GM12878 (cell line): Measurements from ENCODE around the gene FAM20B. TPM values are rescaled to one million over a fixed set of nuclear protein-coding genes. Genes with fewer than 3 reads are reported as not detected.

Experiments used
- ATAC-seq: fragments of 200-7000 bp; cut with Tn5 transposase; 3 replicates; pipeline ENCODE4 v1.9.1; 2020; ENCODE audit warnings: mild to moderate bottlenecking, moderate library complexity
- BruUV-seq: library from RNA; stranded (reverse); fragments of 400-500 nt; replicated peaks from 2 replicates; lab custom pipeline; 2021; lab: Mats Ljungman, UMichigan
- CTCF ChIA-PET: fragments of 300-600 bp; sonication (Branson Sonifier 250); formaldehyde crosslinking; extraction: SDS; loops from one replicate; lab custom pipeline; 2021; ENCODE audit warnings: inconsistent platforms; lab: Yijun Ruan, JAX
- POLR2A ChIA-PET: fragments of 350-600 bp; formaldehyde crosslinking; extraction: SDS; loops from one replicate; lab custom pipeline; 2021; ENCODE audit warnings: inconsistent platforms; lab: Charles Lee
- RAD21 ChIA-PET: fragments of 300-600 bp; sonication (Branson Sonifier 250); formaldehyde crosslinking; loops from one replicate; lab custom pipeline; 2023; ENCODE audit warnings: antibody characterized with exemption; ENCODE audit not compliant: unreplicated experiment; lab: Charles Lee
- SMC1A ChIA-PET: fragments of 300-600 bp; sonication (Branson Sonifier 250); formaldehyde crosslinking; loops from one replicate; lab custom pipeline; 2023; ENCODE audit not compliant: unreplicated experiment, uncharacterized antibody; lab: Charles Lee
- DNase-seq: peaks from one replicate; pipeline ENCODE4 v3.0.0-alpha.2; 2011; ENCODE audit warnings: low read depth, low spot score
- FAIRE-seq: peaks from 3 replicates; lab custom pipeline; 2011; peaks lifted over from hg19 to GRCh38; lab: Jason Lieb, UNC
- H2AFZ ChIP-seq: 2 replicates; pipeline ENCODE4 v1.6.0; 2011; ENCODE audit warnings: low read depth, low read length, control low read depth; ENCODE audit not compliant: control insufficient read depth
- H3K27ac ChIP-seq: 2 replicates; pipeline ENCODE4 v1.5.1; 2011; ENCODE audit warnings: control low read depth; ENCODE audit not compliant: control insufficient read depth, insufficient read depth
- H3K27me3 ChIP-seq, 2 experiments: replicated peaks in 1 of 2; 2 replicates each; pipeline versions ENCODE4 v1.6.0 to v1.6.1; 2011; ENCODE audit warnings: low read length in 1 of 2; ENCODE audit not compliant: control insufficient read depth in 2 of 2, insufficient read depth in 2 of 2
- H3K36me3 ChIP-seq, 2 experiments: 2 replicates each; pipeline ENCODE4 v1.5.1; 2011; ENCODE audit warnings: low read length in 1 of 2; ENCODE audit not compliant: control insufficient read depth in 2 of 2, insufficient read depth in 2 of 2
- H3K4me1 ChIP-seq: 2 replicates; pipeline ENCODE4 v1.6.1; 2011; ENCODE audit warnings: mild to moderate bottlenecking, low read length, moderate library complexity, mixed read lengths; ENCODE audit not compliant: control insufficient read depth, insufficient read depth
- H3K4me2 ChIP-seq: 2 replicates; pipeline ENCODE4 v1.6.0; 2011; ENCODE audit warnings: control low read depth; ENCODE audit not compliant: control insufficient read depth, insufficient read depth
- H3K4me3 ChIP-seq: fragments of 200-600 bp; sonication (generic); 2 replicates; pipeline ENCODE4 v1.5.1; 2016
- H3K79me2 ChIP-seq: 2 replicates; pipeline ENCODE4 v1.6.0; 2011; ENCODE audit warnings: low read length; ENCODE audit not compliant: control insufficient read depth, insufficient read depth
- H3K9ac ChIP-seq: 2 replicates; pipeline ENCODE4 v1.8.0; 2011; ENCODE audit warnings: low read length, control low read depth, mixed read lengths; ENCODE audit not compliant: control insufficient read depth, insufficient read depth
- H3K9me3 ChIP-seq: replicated peaks from 3 replicates; pipeline ENCODE4 v1.5.1; 2011; ENCODE audit warnings: mild to moderate bottlenecking, low read length; ENCODE audit not compliant: control insufficient read depth, insufficient read depth
- H4K20me1 ChIP-seq: 2 replicates; pipeline ENCODE4 v1.6.0; 2011; ENCODE audit not compliant: control insufficient read depth, insufficient read depth
- CEBPB ChIP-seq, 2 experiments: fragments of 150-350 bp in 1 of 2; IDR thresholded peaks; 2 replicates each; pipeline ENCODE4 v1.6.1; 2012 to 2014; ENCODE audit warnings: low read depth in 2 of 2, low read length in 2 of 2, borderline replicate concordance in 1 of 2, inconsistent platforms in 1 of 2
- EED ChIP-seq: sonication (generic); IDR thresholded peaks from 2 replicates; pipeline ENCODE4 v1.6.1; 2016; ENCODE audit warnings: antibody characterized with exemption, low read depth
- FOXM1 ChIP-seq: IDR thresholded peaks from 2 replicates; pipeline ENCODE4 v1.6.1; 2012; ENCODE audit warnings: low read depth, mild to moderate bottlenecking, inconsistent platforms, low read length, moderate library complexity
- HDAC2 ChIP-seq: fragments of 200-600 bp; sonication (generic); IDR thresholded peaks from 2 replicates; pipeline ENCODE4 v1.6.1; 2017
- NBN ChIP-seq: fragments of 450-650 bp; IDR thresholded peaks from 2 replicates; pipeline ENCODE4 v1.6.1; 2016
- PAX8 ChIP-seq: fragments of 450-650 bp; IDR thresholded peaks from 2 replicates; pipeline ENCODE4 v1.6.1; 2017; ENCODE audit warnings: mild to moderate bottlenecking, moderate library complexity
- PML ChIP-seq: IDR thresholded peaks from 2 replicates; pipeline ENCODE4 v1.6.1; 2012; ENCODE audit warnings: low read length, inconsistent platforms
- POLR2AphosphoS5 ChIP-seq: IDR thresholded peaks from 2 replicates; pipeline ENCODE4 v1.6.1; 2011; ENCODE audit warnings: mild to moderate bottlenecking, low read length, inconsistent platforms
- ZNF622 ChIP-seq: fragments of 450-650 bp; IDR thresholded peaks from 2 replicates; pipeline ENCODE4 v1.6.1; 2017; ENCODE audit warnings: mild to moderate bottlenecking, inconsistent platforms
- WGBS: methylation state at CpG from one replicate; pipeline ENCODE4 v1.1.6; 2016; ENCODE audit warnings: low lambda C conversion rate; ENCODE audit not compliant: insufficient replicate concordance, insufficient coverage; ENCODE audit errors: missing lambda C conversion rate; 5-methylcytosine and 5-hydroxymethylcytosine counted together
- in situ Hi-C: fragments of 300-500 bp; cut with MboI; formaldehyde crosslinking; loops from 9 replicates; pipeline ENCODE4 v1.14.3; 2018; ENCODE audit warnings: mixed read lengths
- intact Hi-C: fragments of 100-400 bp; cut with micrococcal nuclease; formaldehyde crosslinking; loops from one replicate; pipeline ENCODE4 v1.14.2; 2022; ENCODE audit not compliant: unreplicated experiment
- polyA plus RNA-seq, 11 experiments: library from polyadenylated mRNA; depleted of rRNA in 4 of 11; unstranded in 6 of 11; stranded (reverse) in 5 of 11; fragments of >200 nt; fragmentation: Nextera tagmentation in 4 of 11; fragmentation: Illumina TruSeq in 1 of 11; extraction: Ambion mirVana in 4 of 11; extraction: Trizol in 1 of 11; gene quantifications; 1 replicate in 1 of 11; 2 replicates in 10 of 11; pipeline versions ENCODE4 v1.2.1 to v1.2.3, GENCODE V29; 2011 to 2016; ENCODE audit warnings: inconsistent platforms in 2 of 11, missing spikeins in 2 of 11, low read depth in 1 of 11
- total RNA-seq, 4 experiments: library from RNA; depleted of rRNA in 3 of 4; stranded (reverse); fragments of >200 nt in 3 of 4; fragmentation: Illumina TruSeq in 1 of 4; extraction: Trizol in 1 of 4; gene quantifications; 2 replicates each; pipeline versions ENCODE4 v1.2.1 to v1.2.3, GENCODE V29; 2013 to 2021
- TF ChIP-seq, protein P1 (sequence below): fragments of 450-650 bp; IDR thresholded peaks from 2 replicates; pipeline ENCODE4 v1.6.1; 2017; ENCODE audit warnings: mild to moderate bottlenecking

The FAM20B gene
- total and polyA plus RNA-seq, 10 of the 15 experiments (the other 5 are each of a cell fraction or from before 2014, with no cell fraction given), result 2.4 to 25.6 (median 12.8) TPM

DNA sequence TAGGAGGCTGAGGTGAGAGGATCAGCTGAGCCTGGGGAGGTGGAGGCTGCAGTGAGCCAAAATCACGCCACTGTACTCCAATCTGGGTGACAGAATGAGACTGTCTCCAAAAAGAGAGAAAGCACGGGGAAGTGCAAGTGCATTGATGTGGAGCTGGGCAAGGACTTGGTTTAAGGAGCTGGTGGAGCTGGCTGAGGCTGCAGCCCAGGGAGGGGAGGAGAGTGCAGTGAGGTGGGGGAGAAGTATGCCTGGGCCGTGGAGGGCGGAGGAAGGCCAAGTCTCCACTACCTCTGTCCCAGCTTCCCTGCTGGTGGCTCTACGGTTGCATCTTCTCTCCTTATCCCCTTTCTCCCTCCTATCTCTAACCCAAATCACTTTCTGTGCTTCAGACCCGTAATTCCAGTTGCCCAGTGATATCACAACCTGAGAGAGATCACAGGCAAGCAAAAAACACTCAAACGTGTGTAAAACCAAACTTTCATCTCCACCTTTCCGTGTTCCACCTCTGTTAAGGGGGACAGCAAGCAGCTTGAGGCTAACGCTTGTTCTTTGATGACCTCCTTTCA is 67.3 kb downstream of the FAM20B start:
- no peak for ATAC-seq
- H3K4me3 ChIP-seq, result no peak overlapping the region
- CTCF ChIA-PET, result interaction anchor here (0.6 to 1.1 kb wide), 3 partner anchors 27 to 560 kb away, joined by 3 read pairs; no protein-coding TSS in a partner anchor
- in situ Hi-C loops, result loop anchor here (25.0 kb wide), 1 partner anchor 719 kb away; no protein-coding TSS in a partner anchor
- RAD21 ChIA-PET, result no interaction called here
- H3K9ac ChIP-seq, result no peak overlapping the region
- no peak overlapping the region for H3K27ac ChIP-seq
- SMC1A ChIA-PET, result no interaction called here
- H3K4me2 ChIP-seq, result no peak overlapping the region
- no peaks in the 10 kb centered on the region for H3K9me3 ChIP-seq
- POLR2A ChIA-PET, result no interaction called here
- FAIRE-seq, result no peak
- peaks cover 31 to 37% of the 10 kb centered on the region in 2 experiments for H3K36me3 ChIP-seq
- TF ChIP-seq FOXM1 (no peak), POLR2AphosphoS5 (0 out of 2 replicates have a peak, but pooled peaks have one; percentile 10)
- TF ChIP-seq, all 136 proteins: peak for 1
- intact Hi-C loops, result no loop called here
- 92% methylated on average over 7 of the region's 9 CpGs for WGBS
- H3K79me2 ChIP-seq, result peaks cover 2% of the 10 kb centered on the region; the same call in 1 of the 2 replicates
- H2AFZ ChIP-seq, result no peak overlapping the region
- no peaks in the 10 kb centered on the region for H4K20me1 ChIP-seq
- peaks cover 10% of the 10 kb centered on the region for H3K4me1 ChIP-seq
- no TSS peak for BruUV-seq
- no peak for DNase-seq
- H3K27me3 ChIP-seq, result no peaks in the 10 kb centered on the region

DNA sequence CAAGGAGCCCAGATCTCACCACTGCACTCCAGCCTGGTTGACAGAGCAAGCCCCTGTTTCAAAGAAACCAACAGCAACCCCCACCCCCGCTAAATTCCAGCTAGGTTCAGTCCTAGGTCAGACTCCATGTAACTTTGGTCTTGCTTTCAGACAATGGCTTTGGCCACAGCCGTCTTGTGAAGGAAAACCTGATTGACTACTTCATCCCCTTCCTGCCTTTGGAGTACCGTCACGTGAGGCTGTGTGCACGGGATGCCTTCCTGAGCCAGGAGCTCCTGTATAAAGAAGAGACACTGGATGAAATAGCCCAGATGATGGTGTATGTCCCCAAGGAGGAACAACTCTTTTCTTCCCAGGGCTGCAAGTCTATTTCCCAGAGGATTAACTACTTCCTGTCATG is 69.1 kb downstream of the FAM20B start:
- ChIA-PET SMC1A (no interaction called here), RAD21 (no interaction called here), POLR2A (no interaction called here), CTCF (interaction anchor here (1.2 kb wide), 1 partner anchor 11 kb away, joined by 5 read pairs; no protein-coding TSS in a partner anchor)
- Histone ChIP-seq H3K4me3 (no peak overlapping the region), H3K27me3 (no peaks in the 10 kb centered on the region), H4K20me1 (no peaks in the 10 kb centered on the region), H3K4me2 (no peak overlapping the region), H3K79me2 (no peaks in the 10 kb centered on the region; the same call in 1 of the 2 replicates), H2AFZ (no peak overlapping the region), H3K9ac (no peak overlapping the region), H3K4me1 (no peaks in the 10 kb centered on the region), H3K36me3 (peaks cover 26 to 32% of the 10 kb centered on the region in 2 experiments), H3K27ac (no peak overlapping the region), H3K9me3 (no peaks in the 10 kb centered on the region)
- TF ChIP-seq, protein P1, sequence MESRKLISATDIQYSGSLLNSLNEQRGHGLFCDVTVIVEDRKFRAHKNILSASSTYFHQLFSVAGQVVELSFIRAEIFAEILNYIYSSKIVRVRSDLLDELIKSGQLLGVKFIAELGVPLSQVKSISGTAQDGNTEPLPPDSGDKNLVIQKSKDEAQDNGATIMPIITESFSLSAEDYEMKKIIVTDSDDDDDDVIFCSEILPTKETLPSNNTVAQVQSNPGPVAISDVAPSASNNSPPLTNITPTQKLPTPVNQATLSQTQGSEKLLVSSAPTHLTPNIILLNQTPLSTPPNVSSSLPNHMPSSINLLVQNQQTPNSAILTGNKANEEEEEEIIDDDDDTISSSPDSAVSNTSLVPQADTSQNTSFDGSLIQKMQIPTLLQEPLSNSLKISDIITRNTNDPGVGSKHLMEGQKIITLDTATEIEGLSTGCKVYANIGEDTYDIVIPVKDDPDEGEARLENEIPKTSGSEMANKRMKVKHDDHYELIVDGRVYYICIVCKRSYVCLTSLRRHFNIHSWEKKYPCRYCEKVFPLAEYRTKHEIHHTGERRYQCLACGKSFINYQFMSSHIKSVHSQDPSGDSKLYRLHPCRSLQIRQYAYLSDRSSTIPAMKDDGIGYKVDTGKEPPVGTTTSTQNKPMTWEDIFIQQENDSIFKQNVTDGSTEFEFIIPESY, result no peak
- TF ChIP-seq HDAC2 (no peak), EED (no peak), PAX8 (no peak), ZNF622 (no peak), PML (no peak), CEBPB (IDR thresholded peaks at IDR 0.05; ENCODE audit: borderline replicate concordance in 1 of 2, low read depth in 2 of 2, low read length in 2 of 2) (no peak), NBN (no peak)
- WGBS, result 94% methylated on average over 5 of the region's 5 CpGs
- no peak for DNase-seq
- no TSS peak for BruUV-seq
- intact Hi-C loops (no loop called here), in situ Hi-C loops (loop anchor here (25.0 kb wide), 1 partner anchor 717 kb away; no protein-coding TSS in a partner anchor)
- no peak for FAIRE-seq
- ATAC-seq, result no peak
